ENCODE measurements around the gene SMIM11.
"Not testable (repeated sequence)": the region's sequence is repeated elsewhere in the genome, so short reads cannot be mapped to it uniquely, and the experiment has no call there.

SMIM11 gene

GRCh38 chr21:34367320-34367935 lies 7.9 kb upstream of the SMIM11 start:
- Histone ChIP-seq H3K27ac (ENCODE audit: low read length) (no peak overlapping the region), H3K9me3 (ENCODE audit: control insufficient read depth, insufficient read depth, low read length) (no peaks in the 10 kb centered on the region), H3K36me3 (ENCODE audit: control insufficient read depth, insufficient read depth, low read length) (no peaks in the 10 kb centered on the region), H3K4me3 (ENCODE audit: low read length) (no peak overlapping the region), H3K4me1 (ENCODE audit: control insufficient read depth, insufficient read depth, low read length) (0 out of 2 replicates have a peak, but pooled peaks cover 1% of the 10 kb centered on the region), H3K27me3 (ENCODE audit: control insufficient read depth, insufficient read depth, low read length) (no peaks in the 10 kb centered on the region)
- no peak for DNase-seq (ENCODE audit: low read depth, low spot score)
- WGBS (ENCODE audit: insufficient coverage, insufficient read length) = no CpG with 5 or more reads among the region's 3 CpGs

DNA sequence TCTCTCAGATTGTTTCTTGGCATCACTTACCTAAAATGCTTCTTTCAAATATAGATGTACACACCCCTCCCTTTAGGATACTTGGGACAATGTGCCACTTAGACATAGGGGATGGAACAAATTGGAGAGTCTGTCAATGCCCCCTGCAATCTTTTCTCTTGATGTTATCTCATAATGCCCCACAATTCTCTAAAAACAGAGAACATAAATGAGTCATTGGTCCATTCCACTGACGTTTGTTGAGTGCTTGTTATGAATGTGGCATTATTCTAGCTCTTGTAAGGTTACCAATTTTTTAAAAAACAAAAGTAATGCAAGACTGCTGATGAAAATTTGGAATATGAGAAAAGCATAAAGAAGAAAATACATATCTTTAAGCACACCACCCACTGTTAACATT lies 5.6 kb upstream of the SMIM11 start:
- Histone ChIP-seq H3K36me3 (ENCODE audit: control insufficient read depth, insufficient read depth, low read length) (no peaks in the 10 kb centered on the region), H3K4me1 (ENCODE audit: control insufficient read depth, insufficient read depth, low read length) (0 out of 2 replicates have a peak, but pooled peaks cover 2% of the 10 kb centered on the region), H3K27me3 (ENCODE audit: control insufficient read depth, insufficient read depth, low read length) (no peaks in the 10 kb centered on the region), H3K27ac (ENCODE audit: low read length) (no peak overlapping the region), H3K9me3 (ENCODE audit: control insufficient read depth, insufficient read depth, low read length) (no peaks in the 10 kb centered on the region), H3K4me3 (ENCODE audit: low read length) (no peak overlapping the region)
- no peak for DNase-seq (ENCODE audit: low read depth, low spot score)
- WGBS (ENCODE audit: insufficient coverage, insufficient read length) = no CpG with 5 or more reads among the region's 1 CpG

- H3K4me1 ChIP-seq (ENCODE audit: control insufficient read depth, insufficient read depth, low read length) = 0 out of 2 replicates have a peak, but pooled peaks cover 2% of the 10 kb centered on the region
- no CpG with 5 or more reads among the region's 5 CpGs for WGBS (ENCODE audit: insufficient coverage, insufficient read length)
- no peak overlapping the region for H3K4me3 ChIP-seq (ENCODE audit: low read length)
- no peak overlapping the region for H3K27ac ChIP-seq (ENCODE audit: low read length)
- DNase-seq (ENCODE audit: low read depth, low spot score) = no peak
- no peaks in the 10 kb centered on the region for H3K36me3 ChIP-seq (ENCODE audit: control insufficient read depth, insufficient read depth, low read length)
- H3K27me3 ChIP-seq (ENCODE audit: control insufficient read depth, insufficient read depth, low read length) = no peaks in the 10 kb centered on the region
- H3K9me3 ChIP-seq (ENCODE audit: control insufficient read depth, insufficient read depth, low read length) = no peaks in the 10 kb centered on the region
Measured at GRCh38 chr21:34372321-34372720, 3.0 kb upstream of the SMIM11 start.

DNA sequence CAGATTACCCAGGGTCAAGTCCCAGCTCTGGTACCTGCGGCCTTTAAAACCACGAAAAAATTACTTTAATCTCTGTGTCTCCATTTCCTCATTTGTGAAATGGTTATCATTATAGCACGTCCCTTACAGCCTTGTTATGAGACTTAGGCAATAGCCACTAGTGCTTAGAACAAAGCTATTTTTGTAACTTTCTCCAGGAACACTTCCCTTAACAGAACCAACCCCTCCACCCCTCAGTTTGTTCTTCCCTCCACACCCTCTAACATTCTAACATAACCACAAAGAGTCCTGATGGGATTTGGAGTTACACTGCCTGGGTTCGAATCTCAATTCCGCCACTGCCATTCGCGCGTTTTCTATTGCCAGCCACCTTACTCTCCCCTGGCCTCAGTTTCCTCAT lies 845 bp upstream of the SMIM11 start:
- no CpG with 5 or more reads among the region's 8 CpGs for WGBS (ENCODE audit: insufficient coverage, insufficient read length)
- H3K27me3 ChIP-seq (ENCODE audit: control insufficient read depth, insufficient read depth, low read length); H3K36me3 ChIP-seq (ENCODE audit: control insufficient read depth, insufficient read depth, low read length); DNase-seq (ENCODE audit: low read depth, low spot score); H3K4me1 ChIP-seq (ENCODE audit: control insufficient read depth, insufficient read depth, low read length); H3K4me3 ChIP-seq (ENCODE audit: low read length); H3K9me3 ChIP-seq (ENCODE audit: control insufficient read depth, insufficient read depth, low read length); H3K27ac ChIP-seq (ENCODE audit: low read length): not testable (repeated sequence)

DNA sequence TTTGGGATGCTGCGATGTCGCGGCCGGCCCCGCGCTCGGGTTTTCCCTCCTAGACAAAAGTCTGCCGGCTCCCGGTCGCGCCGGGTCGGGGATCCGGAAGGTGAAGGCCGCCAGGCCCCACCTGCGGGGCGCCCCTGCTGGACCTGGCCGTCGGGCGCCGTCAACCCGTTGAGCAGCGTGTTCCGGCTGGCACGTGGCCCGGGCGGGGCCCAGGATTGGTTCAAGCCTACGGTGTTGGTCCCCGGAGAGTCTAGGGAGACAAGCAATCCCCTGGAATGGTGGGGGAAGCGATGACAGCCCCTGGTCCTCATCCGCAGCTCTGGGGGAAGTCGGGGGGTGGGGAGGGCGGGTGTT lies 289 bp downstream of the SMIM11 start:
- not testable (repeated sequence) for H3K27me3 ChIP-seq (ENCODE audit: control insufficient read depth, insufficient read depth, low read length); H3K4me3 ChIP-seq (ENCODE audit: low read length)

DNA sequence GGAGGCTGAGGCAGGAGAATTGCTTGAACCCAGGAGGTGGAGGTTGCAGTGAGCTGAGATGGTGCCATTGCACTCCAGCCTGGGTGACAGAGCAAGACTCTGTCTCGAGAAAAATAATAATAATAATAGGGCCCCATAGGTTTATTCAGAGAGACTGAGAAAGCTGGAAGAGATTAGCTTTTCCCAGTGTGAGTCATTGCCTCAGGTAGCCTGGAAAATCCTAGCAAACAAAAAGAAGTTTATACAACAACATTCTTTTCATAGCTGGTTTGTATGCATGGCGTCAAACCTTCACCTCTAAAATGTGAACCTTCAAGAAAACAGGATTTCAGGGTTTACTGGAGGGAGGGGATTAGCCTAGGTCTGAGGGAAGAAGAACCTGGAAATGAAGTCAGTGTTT lies 7.8 kb downstream of the SMIM11 start:
- not testable (repeated sequence) for H3K9me3 ChIP-seq (ENCODE audit: control insufficient read depth, insufficient read depth, low read length); H3K27ac ChIP-seq (ENCODE audit: low read length); H3K36me3 ChIP-seq (ENCODE audit: control insufficient read depth, insufficient read depth, low read length); H3K4me3 ChIP-seq (ENCODE audit: low read length); DNase-seq (ENCODE audit: low read depth, low spot score); H3K27me3 ChIP-seq (ENCODE audit: control insufficient read depth, insufficient read depth, low read length); H3K4me1 ChIP-seq (ENCODE audit: control insufficient read depth, insufficient read depth, low read length)
- WGBS (ENCODE audit: insufficient coverage, insufficient read length) = no CpG with 5 or more reads among the region's 2 CpGs

More for the DNA sequence above, 289 bp downstream of the SMIM11 start:
- DNase-seq (ENCODE audit: low read depth, low spot score); H3K36me3 ChIP-seq (ENCODE audit: control insufficient read depth, insufficient read depth, low read length); H3K27ac ChIP-seq (ENCODE audit: low read length); H3K9me3 ChIP-seq (ENCODE audit: control insufficient read depth, insufficient read depth, low read length); H3K4me1 ChIP-seq (ENCODE audit: control insufficient read depth, insufficient read depth, low read length): not testable (repeated sequence)
- no CpG with 5 or more reads among the region's 33 CpGs for WGBS (ENCODE audit: insufficient coverage, insufficient read length)

DNA sequence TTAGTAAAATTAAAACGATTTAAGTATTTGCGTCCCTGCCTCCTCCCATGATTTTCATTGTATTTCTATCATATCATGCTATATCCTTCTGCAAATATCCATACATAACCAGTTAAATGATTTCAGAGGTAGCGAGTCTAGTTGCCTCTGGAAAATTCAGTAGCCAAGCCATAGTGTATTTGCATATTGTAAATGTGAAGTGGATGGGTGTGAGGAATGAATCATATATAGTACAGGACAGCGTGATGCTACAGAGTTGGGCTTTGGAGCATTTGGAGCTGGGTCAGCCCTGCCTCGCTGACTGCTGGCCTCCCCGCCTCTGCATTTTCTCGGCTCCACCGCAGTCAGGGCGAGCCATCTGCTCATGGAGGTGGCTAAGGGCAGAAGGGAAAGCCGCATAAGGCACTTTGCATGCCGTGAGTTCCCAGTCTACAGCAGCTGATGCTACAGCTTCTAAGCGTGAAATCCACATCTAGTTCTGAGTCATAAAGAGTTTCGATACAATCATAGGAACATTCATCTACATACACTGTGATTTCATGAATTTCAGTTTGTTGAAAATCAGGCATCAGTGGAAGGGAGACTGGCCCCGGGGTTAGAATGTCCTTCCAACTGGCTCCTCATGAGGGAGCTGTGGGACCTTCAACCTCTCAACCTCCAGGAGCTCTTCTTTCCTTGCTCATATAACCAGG lies 8.6 kb downstream of the SMIM11 start:
- not testable (repeated sequence) for H3K27ac ChIP-seq (ENCODE audit: low read length); H3K4me1 ChIP-seq (ENCODE audit: control insufficient read depth, insufficient read depth, low read length); H3K9me3 ChIP-seq (ENCODE audit: control insufficient read depth, insufficient read depth, low read length); H3K36me3 ChIP-seq (ENCODE audit: control insufficient read depth, insufficient read depth, low read length); H3K4me3 ChIP-seq (ENCODE audit: low read length); H3K27me3 ChIP-seq (ENCODE audit: control insufficient read depth, insufficient read depth, low read length); DNase-seq (ENCODE audit: low read depth, low spot score)
- WGBS (ENCODE audit: insufficient coverage, insufficient read length) = no CpG with 5 or more reads among the region's 14 CpGs

DNA sequence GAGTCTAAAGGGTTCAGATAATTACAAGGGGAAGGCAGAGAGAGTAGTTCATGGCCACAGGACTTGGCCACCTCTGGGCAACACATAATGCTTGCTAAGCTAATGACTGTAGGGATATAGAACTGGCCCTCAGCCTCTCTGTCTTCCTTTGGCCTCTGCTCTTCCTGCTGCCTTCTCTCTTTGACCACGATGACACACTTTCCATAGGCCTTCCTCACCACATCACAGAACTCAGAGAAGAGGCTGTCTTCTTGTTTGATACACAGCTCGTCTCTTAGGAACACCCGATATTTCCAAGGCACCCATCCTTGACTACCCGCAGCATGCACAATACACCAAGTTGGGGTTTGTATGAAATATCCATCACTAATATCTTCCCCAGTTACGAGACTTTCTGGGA lies 25.2 kb downstream of the SMIM11 start:
- not testable (repeated sequence) for H3K9me3 ChIP-seq (ENCODE audit: control insufficient read depth, insufficient read depth, low read length); H3K4me3 ChIP-seq (ENCODE audit: low read length); H3K4me1 ChIP-seq (ENCODE audit: control insufficient read depth, insufficient read depth, low read length); H3K27me3 ChIP-seq (ENCODE audit: control insufficient read depth, insufficient read depth, low read length); H3K36me3 ChIP-seq (ENCODE audit: control insufficient read depth, insufficient read depth, low read length); DNase-seq (ENCODE audit: low read depth, low spot score); H3K27ac ChIP-seq (ENCODE audit: low read length)
- no CpG with 5 or more reads among the region's 5 CpGs for WGBS (ENCODE audit: insufficient coverage, insufficient read length)

- not testable (repeated sequence) for H3K4me1 ChIP-seq (ENCODE audit: control insufficient read depth, insufficient read depth, low read length); DNase-seq (ENCODE audit: low read depth, low spot score); H3K4me3 ChIP-seq (ENCODE audit: low read length); H3K27ac ChIP-seq (ENCODE audit: low read length); H3K9me3 ChIP-seq (ENCODE audit: control insufficient read depth, insufficient read depth, low read length); H3K36me3 ChIP-seq (ENCODE audit: control insufficient read depth, insufficient read depth, low read length); H3K27me3 ChIP-seq (ENCODE audit: control insufficient read depth, insufficient read depth, low read length)
- no CpG with 5 or more reads among the region's 5 CpGs for WGBS (ENCODE audit: insufficient coverage, insufficient read length)
Measured at GRCh38 chr21:34404742-34405141, 29.4 kb downstream of the SMIM11 start.

DNA sequence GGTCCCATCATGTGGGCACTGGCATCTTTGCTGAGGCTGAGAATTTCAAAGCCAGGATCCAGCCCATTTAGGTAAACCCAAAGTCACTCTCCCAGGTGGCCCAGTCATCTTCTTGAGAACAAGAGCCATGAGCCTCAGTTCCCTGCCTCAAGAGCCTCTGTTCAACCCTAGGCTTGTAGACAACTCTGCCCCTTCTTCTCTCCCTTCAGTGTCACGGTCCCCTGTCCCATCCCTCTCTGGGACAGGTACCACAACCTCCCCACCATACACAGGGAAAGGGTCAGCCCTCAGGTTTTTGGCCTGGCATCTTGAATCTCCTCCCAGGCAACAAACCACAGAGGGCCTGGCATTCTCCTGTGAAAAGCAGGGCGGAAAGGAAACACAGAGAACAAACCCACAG lies 30.4 kb downstream of the SMIM11 start:
- H3K36me3 ChIP-seq (ENCODE audit: control insufficient read depth, insufficient read depth, low read length); H3K4me3 ChIP-seq (ENCODE audit: low read length); H3K4me1 ChIP-seq (ENCODE audit: control insufficient read depth, insufficient read depth, low read length); H3K9me3 ChIP-seq (ENCODE audit: control insufficient read depth, insufficient read depth, low read length); H3K27ac ChIP-seq (ENCODE audit: low read length); H3K27me3 ChIP-seq (ENCODE audit: control insufficient read depth, insufficient read depth, low read length); DNase-seq (ENCODE audit: low read depth, low spot score): not testable (repeated sequence)
- WGBS (ENCODE audit: insufficient coverage, insufficient read length) = no CpG with 5 or more reads among the region's 2 CpGs

DNA sequence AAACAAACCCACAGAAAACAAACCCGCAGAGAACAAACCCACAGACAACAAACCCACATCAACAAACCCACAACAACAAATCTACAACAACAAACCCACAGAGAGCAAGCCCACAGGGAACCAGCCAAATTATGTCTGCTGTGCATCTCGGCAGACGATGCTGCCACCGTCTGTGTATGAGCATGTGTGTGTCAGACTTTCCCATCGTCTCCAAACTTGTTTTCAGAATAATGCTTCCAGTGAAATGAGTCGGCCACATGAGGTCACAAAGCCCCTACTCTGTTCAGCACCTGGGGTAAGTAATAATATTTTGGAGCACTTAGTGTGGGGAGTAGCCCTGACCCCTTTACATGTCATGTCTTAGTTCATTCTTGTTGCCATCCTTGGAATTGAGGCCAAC lies 30.8 kb downstream of the SMIM11 start:
- DNase-seq (ENCODE audit: low read depth, low spot score); H3K9me3 ChIP-seq (ENCODE audit: control insufficient read depth, insufficient read depth, low read length); H3K27me3 ChIP-seq (ENCODE audit: control insufficient read depth, insufficient read depth, low read length); H3K4me1 ChIP-seq (ENCODE audit: control insufficient read depth, insufficient read depth, low read length); H3K36me3 ChIP-seq (ENCODE audit: control insufficient read depth, insufficient read depth, low read length); H3K27ac ChIP-seq (ENCODE audit: low read length); H3K4me3 ChIP-seq (ENCODE audit: low read length): not testable (repeated sequence)
- no CpG with 5 or more reads among the region's 6 CpGs for WGBS (ENCODE audit: insufficient coverage, insufficient read length)
